ENCODE data around the gene UNC93B1.
"Not testable (repeated sequence)": the region's sequence is repeated elsewhere in the genome, so short reads cannot be mapped to it uniquely, and the experiment has no call there.

Gene UNC93B1

DNA sequence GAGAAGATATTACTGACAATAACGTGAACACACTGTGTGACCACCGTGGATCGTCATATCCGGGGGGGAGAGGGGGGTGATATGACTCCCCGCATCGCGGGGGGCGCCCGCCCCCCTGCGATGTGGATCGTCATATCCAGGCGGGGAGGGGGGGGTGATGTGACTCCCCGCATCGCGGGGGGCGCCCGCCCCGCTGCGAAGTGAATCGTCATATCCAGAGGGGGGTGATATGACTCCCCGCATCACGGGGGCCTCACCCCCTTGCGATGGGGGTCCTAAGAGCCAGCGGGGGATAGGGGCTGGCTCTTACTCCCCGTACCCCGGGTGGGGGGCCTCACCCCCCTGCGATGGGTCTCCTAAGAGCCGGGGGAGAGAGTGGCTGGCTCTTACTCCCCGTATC is 19.9 kb downstream of the UNC93B1 start:
- TF ChIP-seq, protein P1, sequence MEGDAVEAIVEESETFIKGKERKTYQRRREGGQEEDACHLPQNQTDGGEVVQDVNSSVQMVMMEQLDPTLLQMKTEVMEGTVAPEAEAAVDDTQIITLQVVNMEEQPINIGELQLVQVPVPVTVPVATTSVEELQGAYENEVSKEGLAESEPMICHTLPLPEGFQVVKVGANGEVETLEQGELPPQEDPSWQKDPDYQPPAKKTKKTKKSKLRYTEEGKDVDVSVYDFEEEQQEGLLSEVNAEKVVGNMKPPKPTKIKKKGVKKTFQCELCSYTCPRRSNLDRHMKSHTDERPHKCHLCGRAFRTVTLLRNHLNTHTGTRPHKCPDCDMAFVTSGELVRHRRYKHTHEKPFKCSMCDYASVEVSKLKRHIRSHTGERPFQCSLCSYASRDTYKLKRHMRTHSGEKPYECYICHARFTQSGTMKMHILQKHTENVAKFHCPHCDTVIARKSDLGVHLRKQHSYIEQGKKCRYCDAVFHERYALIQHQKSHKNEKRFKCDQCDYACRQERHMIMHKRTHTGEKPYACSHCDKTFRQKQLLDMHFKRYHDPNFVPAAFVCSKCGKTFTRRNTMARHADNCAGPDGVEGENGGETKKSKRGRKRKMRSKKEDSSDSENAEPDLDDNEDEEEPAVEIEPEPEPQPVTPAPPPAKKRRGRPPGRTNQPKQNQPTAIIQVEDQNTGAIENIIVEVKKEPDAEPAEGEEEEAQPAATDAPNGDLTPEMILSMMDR (conservative IDR thresholded peaks at IDR 0.05; ENCODE audit: low read length): no peak
- DNase-seq (ENCODE audit: low read depth): no peak
- no peak overlapping the region for H3K4me3 ChIP-seq (ENCODE audit: low read length)

DNA sequence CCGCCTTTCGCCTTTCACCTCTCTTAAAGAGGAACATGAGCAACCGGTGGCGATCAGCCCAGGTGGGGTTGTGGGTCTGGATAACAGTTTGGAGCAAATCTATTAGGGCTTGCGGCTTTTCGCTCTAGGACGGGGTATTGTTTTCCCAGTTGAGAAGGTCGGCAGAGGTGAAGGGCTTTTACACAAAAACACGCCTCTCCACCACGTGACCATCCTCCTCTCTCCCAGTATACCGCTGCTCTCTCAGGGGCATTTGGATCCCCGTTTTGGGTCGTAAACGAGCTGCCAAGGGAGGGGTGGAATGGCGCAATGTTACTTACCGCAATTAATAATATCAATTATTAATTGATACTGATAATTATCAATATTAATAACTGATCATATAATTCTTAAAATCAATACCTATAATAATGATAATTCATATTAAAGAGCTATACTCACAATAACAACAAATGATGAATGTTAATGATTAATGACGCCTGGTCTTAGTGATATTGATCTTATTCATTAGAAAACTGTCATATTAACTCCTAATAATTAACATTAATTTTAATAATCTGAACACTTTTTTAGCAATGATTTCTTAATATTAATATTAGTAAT is 21.5 kb downstream of the UNC93B1 start:
- not testable (repeated sequence) for DNase-seq (ENCODE audit: low read depth); H3K4me3 ChIP-seq (ENCODE audit: low read length)

DNA sequence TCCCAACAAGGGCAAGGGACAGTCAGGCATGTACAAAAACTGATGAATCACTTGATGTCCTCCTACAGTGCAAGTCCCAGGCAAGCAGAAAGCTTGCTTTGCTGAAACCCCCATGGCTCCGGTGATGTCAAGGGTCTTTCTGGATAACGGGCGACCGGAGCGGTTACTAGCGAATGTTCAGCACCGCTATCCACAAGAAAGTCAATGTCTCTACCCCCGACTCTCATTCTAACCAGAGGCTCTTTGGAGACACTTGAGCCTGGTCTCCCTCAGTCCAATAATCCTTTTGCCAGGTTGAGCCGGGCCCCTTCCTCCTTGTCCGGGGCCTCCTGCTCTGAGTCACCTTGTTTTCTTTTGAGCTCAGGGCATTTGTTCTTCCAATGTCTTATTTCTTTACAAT is 22.7 kb downstream of the UNC93B1 start:
- not testable (repeated sequence) for H3K4me3 ChIP-seq (ENCODE audit: low read length); DNase-seq (ENCODE audit: low read depth)

DNA sequence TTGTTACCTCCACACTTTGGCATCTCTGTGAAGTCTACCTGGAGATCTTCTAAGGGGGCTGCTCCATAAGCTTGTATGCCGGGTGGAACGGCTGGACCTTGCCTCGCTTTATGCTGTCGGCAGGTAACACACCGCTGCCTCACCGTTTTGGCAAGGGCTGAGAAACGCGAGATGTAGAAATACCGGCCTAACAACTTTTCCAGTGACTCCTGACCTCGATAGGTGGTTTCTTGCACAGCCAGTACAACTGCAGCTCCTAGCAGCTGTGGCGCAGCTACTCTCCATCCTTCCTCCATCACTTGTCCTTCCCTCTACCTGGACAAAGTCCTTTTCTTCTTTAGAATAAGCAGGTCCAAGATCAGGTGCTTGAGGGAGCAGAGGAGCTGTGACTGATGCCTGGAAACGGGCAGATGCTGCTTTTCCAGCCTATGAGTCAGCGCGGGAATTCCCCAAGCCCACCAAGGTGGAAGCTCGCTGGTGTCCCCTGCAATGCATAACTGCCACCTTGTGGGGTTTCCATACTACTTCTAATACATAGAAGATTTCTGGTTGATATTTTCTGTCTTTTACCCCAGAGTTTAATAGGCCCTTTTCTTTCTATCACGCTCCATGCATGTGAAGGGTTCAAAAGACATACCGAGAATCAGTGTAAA is 25.0 kb downstream of the UNC93B1 start:
- DNase-seq (ENCODE audit: low read depth); H3K4me3 ChIP-seq (ENCODE audit: low read length): not testable (repeated sequence)

DNA sequence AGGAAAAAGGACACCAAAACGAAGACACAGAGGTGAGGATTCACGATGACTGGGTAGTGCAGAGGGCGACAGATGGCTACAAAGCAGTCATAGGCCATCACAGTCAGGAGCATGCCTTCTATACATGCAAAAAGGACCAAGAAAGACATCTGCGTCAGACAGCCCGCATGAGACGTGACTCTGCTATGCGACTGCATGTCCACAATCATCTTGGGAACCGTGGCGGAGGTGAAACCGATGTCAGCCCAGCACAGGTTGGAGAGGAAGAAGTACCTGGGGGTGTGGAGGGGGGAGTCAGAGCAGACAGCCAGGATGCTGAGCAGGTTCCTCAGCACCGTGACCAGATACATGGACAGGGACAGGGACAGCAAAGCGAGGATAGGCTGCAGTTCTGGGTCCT is 29.2 kb downstream of the UNC93B1 start:
- not testable (repeated sequence) for DNase-seq (ENCODE audit: low read depth); H3K4me3 ChIP-seq (ENCODE audit: low read length)

DNA sequence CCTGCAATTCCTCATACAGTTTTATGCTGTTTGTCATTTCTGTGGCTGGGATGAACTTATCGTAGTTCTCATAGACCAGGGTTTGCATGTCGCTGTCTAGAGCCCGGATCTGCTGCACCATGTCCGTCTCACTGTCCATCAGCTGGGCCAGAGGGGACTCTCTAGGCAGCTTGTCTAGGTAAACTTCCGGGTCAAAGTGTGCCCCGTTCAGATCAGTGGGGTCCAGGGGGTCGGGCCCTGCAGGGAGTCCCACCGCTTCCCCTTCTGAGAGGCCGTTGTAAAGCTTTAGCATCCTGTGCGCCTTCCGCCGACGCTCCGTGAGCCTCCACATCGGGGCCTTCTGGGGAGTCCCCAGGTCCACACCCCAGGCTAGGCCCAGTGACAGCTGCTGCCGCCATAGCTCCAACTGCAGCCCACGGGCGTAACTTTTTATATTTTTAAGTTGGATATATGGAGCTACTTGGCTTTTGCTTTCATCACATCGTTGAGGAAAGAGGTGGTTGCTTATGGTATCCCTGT is 38.0 kb downstream of the UNC93B1 start:
- H3K4me3 ChIP-seq (ENCODE audit: low read length); DNase-seq (ENCODE audit: low read depth): not testable (repeated sequence)

DNA sequence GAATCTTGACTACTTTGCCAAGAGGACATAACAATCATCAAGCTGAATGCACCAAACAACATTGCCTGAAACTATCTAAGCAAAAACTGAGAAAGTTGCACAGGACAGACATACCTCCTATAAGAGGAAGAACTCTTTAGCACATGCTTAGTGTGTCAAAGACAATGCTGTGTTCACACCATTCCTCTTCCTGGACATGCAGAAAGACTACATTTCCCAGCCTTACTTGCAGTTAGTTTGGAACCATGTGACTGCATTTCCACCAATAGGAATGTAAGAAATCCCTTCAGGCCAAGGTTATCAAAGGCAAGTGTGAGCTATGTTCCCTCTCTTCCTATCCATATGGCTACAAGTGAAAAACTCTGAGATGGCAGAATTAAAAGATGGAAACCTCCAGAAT is 39.2 kb downstream of the UNC93B1 start:
- H3K4me3 ChIP-seq (ENCODE audit: low read length); DNase-seq (ENCODE audit: low read depth): not testable (repeated sequence)

DNA sequence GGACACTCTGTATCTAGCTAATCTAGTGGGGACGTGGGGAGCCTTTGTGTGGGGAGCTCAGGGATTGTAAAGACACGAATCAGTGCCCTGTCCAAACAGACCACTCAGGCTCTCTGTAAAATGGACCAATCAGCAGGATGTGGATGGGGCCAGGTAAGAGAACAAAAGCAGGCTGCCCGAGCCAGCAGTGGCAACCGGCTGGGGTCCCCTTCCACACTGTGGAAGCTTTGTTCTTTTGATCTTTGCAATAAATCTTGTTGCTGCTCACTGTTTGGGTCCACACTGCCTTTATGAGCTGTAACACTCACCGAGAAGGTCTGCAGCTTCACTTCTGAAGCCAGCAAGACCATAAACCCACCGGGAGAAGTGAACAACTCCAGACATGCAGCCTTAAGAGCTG is 40.0 kb downstream of the UNC93B1 start:
- H3K4me3 ChIP-seq (ENCODE audit: low read length); DNase-seq (ENCODE audit: low read depth): not testable (repeated sequence)

DNA sequence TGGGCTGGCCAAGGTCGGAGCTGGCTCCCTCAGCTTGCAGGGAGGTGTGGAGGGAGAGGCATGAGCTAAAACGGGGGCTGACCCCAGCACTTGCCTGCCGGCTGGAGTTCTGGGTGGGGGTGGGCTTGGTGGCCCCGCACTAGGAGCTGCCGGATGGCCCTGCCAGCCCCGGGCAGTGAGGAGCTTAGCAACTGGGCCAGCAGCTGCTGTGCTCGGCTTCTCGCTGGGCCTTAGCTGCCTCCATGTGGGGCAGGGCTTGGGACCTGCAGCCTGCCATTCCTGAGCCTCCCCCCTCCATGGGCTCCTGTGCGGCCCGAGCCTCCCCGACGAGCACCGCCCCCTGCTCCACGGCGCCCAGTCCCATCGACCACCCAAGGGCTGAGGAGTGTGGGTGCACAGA is 40.7 kb downstream of the UNC93B1 start:
- H3K4me3 ChIP-seq (ENCODE audit: low read length); DNase-seq (ENCODE audit: low read depth): not testable (repeated sequence)

DNA sequence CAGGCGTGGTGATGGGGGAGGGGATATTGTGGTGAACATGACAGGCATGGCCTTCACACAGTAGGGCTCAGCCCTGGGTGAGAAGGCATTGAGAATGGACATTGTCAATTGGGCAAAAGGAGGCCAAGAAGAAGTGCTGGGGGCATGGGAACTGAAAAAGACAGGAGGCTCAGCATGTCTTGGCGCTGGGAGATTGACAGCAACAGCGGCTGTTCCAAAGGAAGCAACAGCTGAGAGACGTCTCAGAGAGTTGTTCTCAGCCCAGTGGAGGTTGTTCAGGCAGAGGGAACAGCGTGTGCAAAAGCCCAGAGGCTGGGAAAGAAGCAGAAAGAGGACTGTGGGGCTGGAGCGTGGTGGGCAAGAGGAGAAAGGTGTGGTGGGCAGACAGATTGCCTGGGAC is 47.7 kb downstream of the UNC93B1 start:
- H3K4me3 ChIP-seq (ENCODE audit: low read length); DNase-seq (ENCODE audit: low read depth): not testable (repeated sequence)

DNA sequence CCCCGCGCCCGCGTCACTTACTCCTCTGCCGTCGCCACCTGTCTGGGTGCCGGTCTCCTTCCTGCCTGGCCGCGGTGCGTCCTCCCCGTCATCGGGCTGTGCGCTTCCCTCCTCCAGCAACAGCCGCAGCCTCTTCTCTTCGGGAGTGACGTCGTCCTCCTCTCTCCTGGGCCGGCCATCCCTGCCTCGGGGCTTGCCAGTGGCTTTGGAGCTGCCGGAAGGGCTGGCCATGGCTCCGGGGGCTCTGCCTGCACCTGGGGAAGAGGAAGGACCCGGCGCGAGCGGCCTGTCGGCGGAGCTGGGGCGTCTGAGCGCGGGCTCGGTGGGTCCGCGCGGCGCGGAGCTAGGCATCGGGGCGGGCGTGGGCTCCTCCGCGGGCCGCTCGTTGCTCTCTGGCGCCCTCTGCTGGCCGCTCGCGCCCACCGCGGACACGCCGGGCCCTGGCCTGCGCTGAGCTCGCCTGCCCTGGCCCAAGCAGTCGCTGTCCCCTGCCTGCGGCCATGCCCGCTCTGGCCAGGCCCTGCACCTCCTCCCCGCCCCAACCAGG is 48.4 kb downstream of the UNC93B1 start:
- DNase-seq (ENCODE audit: low read depth): peak; percentile 35
- H3K4me3 ChIP-seq (ENCODE audit: low read length): peak overlapping the region; percentile 51
- TF ChIP-seq, protein P1 (conservative IDR thresholded peaks at IDR 0.05; ENCODE audit: low read length): peak; percentile 39

DNA sequence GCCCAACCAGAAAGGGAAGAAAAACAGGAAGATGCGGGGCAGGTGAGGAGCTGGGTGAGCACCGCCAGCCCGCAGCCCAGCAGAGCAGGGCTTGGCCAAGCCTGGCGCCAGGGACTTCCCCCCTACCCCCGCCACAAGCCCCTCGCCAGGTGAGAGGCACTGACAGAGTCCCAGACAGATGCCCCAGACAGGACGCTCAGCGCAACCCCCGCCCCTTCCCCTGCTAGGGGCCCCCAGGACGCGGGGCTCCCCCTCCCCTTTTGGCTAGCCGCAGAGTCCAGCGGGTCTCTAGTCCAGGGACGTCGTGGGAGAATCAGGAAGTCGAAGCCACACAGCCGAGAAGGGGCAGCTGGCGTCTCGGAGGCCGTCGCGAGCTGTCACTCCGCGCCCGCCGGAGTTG is 48.9 kb downstream of the UNC93B1 start:
- not testable (repeated sequence) for H3K4me3 ChIP-seq (ENCODE audit: low read length); DNase-seq (ENCODE audit: low read depth)

DNA sequence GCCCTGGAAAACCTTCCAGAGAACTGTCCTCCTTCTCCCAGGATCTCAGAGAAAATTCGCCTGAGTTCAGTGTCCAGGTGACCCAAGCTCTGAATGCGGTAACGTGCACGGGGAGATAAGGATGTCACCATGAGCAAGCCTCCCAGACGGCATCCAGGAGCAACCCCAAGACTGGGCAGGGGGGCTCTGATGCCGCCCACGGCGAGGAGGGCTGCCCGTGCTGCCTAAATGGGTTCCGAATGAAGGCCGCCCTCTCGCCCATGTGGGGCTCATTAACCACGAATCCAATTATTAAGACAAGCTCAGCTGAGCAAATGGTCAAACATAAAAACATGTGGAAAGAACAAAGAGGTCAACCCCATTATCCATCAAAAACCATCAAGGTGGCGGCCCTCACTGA is 49.6 kb downstream of the UNC93B1 start:
- H3K4me3 ChIP-seq (ENCODE audit: low read length); DNase-seq (ENCODE audit: low read depth): not testable (repeated sequence)

DNA sequence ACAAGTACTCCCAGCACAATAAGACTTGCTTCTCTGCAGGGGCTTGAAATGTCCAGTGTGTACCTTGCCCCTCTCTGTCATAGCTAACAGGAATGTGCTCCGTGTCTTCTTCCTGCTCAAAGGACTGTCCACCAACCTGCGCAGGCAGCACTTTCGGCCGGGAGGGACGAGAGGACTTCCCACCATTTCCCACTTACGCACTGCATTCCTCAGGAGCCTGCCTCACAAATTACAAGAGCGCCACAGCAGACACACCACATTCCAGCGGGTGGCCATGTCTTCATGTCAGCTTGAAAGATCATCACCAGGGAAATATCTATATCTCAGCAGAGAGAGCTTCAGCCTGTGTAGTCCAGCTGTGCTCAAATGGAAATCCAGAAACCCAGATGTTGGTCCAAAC is 53.2 kb downstream of the UNC93B1 start:
- not testable (repeated sequence) for H3K4me3 ChIP-seq (ENCODE audit: low read length); DNase-seq (ENCODE audit: low read depth)

DNA sequence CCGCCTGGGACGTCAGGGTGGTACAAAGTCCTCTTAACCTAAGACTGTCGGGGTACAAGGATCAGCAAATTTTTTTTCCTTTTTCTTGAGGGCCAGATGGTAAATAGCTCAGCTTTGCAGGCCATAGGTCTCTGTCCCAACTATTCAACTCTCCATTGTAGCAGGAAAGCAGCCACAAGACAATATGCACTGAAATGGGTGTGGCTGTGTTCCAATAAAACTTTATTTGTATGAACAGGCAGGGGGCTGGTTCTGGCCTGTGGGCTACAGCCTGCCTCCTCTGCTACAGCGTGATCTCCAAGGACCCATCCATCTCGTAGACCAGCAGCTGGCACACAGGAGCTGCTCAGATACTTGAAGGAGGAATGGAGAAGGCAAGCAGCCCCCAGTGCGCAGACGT is 56.1 kb downstream of the UNC93B1 start:
- not testable (repeated sequence) for H3K4me3 ChIP-seq (ENCODE audit: low read length); DNase-seq (ENCODE audit: low read depth)

DNA sequence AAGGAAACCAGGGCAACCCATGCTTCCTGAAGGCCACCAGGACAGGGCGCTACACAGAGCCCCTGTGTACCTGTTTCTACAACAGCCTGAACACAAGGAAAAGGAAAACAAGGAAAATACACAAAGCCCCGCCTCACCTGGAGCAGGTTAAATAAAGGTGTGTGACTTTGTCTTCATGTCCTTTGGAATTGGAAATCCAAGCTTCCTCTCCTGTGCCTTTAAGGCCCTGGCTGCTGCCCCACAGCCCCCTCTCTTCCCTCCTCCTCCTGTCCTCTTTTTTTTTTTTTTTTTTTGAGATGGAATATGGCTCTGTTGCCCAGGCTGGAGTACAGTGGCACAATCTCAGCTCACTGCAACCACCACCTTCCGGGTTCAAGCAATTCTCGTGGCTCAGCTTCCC is 57.5 kb downstream of the UNC93B1 start:
- not testable (repeated sequence) for DNase-seq (ENCODE audit: low read depth); H3K4me3 ChIP-seq (ENCODE audit: low read length)

DNA sequence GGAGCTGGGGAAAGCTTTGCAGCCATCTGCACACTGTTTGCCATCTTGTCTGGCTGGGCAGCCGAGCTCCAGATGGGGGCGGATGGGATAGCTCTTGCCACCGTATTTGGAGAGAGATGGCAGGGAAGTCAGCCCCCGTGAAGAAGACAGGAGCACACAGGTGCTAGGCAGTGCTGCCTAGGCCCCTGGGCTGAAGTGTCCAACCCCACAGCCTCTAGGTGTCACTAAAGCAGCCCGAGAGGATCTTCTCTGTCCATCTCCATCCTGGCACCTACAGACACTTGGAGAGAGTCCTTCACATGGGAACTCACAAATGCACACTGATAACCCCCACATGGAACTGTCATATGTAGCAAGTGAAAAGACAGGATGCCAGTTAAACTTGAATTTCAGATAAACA is 60.5 kb downstream of the UNC93B1 start:
- not testable (repeated sequence) for DNase-seq (ENCODE audit: low read depth); H3K4me3 ChIP-seq (ENCODE audit: low read length)
